ENCODE measurements around the gene GRIK4. TPM values are rescaled to one million over a fixed set of nuclear protein-coding genes. Genes with fewer than 3 reads are reported as not detected.

GRIK4 gene
- total and polyA plus RNA-seq, 4 donors = 0.41 to 4.9 (median 1.7) TPM

GRCh38 chr11:120719348-120719747, 207.8 kb downstream of the GRIK4 start:
- ATAC-seq (ENCODE audit: insufficient read depth, low FRiP score) (no peak), DNase-seq (no peak)
- Histone ChIP-seq H3K27me3 (ENCODE audit: control insufficient read depth in 3 of 3, insufficient read depth in 3 of 3, low read length in 2 of 3) (no peaks in the 10 kb centered on the region), H3K36me3 (ENCODE audit: control insufficient read depth in 4 of 4, insufficient read depth in 4 of 4, low read length in 4 of 4) (no peaks in the 10 kb centered on the region), H3K9ac (ENCODE audit: insufficient read depth in 1 of 2, low read length in 2 of 2) (peak overlapping the region in 1 of 2 donors; percentile 9), H3K27ac (ENCODE audit: low read depth in 1 of 2, low read length in 1 of 2) (no peak overlapping the region), H3K4me3 (no peak overlapping the region), H3K9me3 (ENCODE audit: control insufficient read depth in 4 of 4, insufficient read depth in 3 of 4, low read length in 3 of 4) (no peaks in the 10 kb centered on the region), H3K4me1 (ENCODE audit: control insufficient read depth in 5 of 5, insufficient read depth in 5 of 5, low read length in 5 of 5) (peaks cover 0 to 4% (median 0%) of the 10 kb centered on the region in 5 donors)
- WGBS, 2 donors = 75% methylated on average over 3 of the region's 3 CpGs
- TF ChIP-seq CTCF (IDR thresholded peaks at IDR 0.05; ENCODE audit: control extremely low read depth, extremely low read depth) = no peak

DNA sequence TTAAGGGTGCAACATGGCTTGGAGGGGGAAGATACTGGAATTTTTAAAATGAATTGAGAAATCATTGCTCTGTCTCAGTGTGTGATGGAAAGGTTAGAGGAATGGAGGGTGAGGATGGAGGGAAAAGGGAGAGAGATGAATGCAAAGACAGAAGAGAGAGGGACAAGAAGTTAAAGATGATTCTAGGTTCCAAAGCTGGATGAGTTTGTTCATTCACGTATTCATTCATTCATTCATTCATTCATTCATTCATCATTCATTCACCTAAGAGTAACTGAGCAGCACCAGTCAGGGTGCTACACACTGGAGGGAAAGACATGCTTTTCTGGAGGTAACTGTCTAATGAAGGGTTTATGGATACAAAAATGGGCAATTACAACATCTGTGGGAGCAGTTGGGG, 209.2 kb downstream of the GRIK4 start:
- no peak for DNase-seq
- Histone ChIP-seq H3K4me3 (no peak overlapping the region), H3K27me3 (ENCODE audit: control insufficient read depth in 3 of 3, insufficient read depth in 3 of 3, low read length in 2 of 3) (no peaks in the 10 kb centered on the region), H3K9ac (ENCODE audit: insufficient read depth in 1 of 2, low read length in 2 of 2) (no peak overlapping the region), H3K36me3 (ENCODE audit: control insufficient read depth in 4 of 4, insufficient read depth in 4 of 4, low read length in 4 of 4) (no peaks in the 10 kb centered on the region), H3K9me3 (ENCODE audit: control insufficient read depth in 4 of 4, insufficient read depth in 3 of 4, low read length in 3 of 4) (peaks cover 0 to 1% (median 0%) of the 10 kb centered on the region in 4 donors), H3K4me1 (ENCODE audit: control insufficient read depth in 5 of 5, insufficient read depth in 5 of 5, low read length in 5 of 5) (peaks cover 0 to 4% (median 0%) of the 10 kb centered on the region in 5 donors), H3K27ac (ENCODE audit: low read depth in 1 of 2, low read length in 1 of 2) (no peak overlapping the region)
- TF ChIP-seq CTCF (IDR thresholded peaks at IDR 0.05; ENCODE audit: control extremely low read depth, extremely low read depth) = no peak
- WGBS, 2 donors = 89 to 93% methylated on average over 1 of the region's 1 CpG
- no peak for ATAC-seq (ENCODE audit: insufficient read depth, low FRiP score)

- Histone ChIP-seq H3K27ac (ENCODE audit: low read depth in 1 of 2, low read length in 1 of 2) (no peak overlapping the region), H3K4me1 (ENCODE audit: control insufficient read depth in 5 of 5, insufficient read depth in 5 of 5, low read length in 5 of 5) (peaks cover 0 to 4% (median 0%) of the 10 kb centered on the region in 5 donors), H3K9me3 (ENCODE audit: control insufficient read depth in 4 of 4, insufficient read depth in 3 of 4, low read length in 3 of 4) (peaks cover 0 to 7% (median 3%) of the 10 kb centered on the region in 4 donors), H3K27me3 (ENCODE audit: control insufficient read depth in 3 of 3, insufficient read depth in 3 of 3, low read length in 2 of 3) (no peaks in the 10 kb centered on the region), H3K4me3 (no peak overlapping the region), H3K36me3 (ENCODE audit: control insufficient read depth in 4 of 4, insufficient read depth in 4 of 4, low read length in 4 of 4) (no peaks in the 10 kb centered on the region), H3K9ac (ENCODE audit: insufficient read depth in 1 of 2, low read length in 2 of 2) (no peak overlapping the region)
- ATAC-seq (ENCODE audit: insufficient read depth, low FRiP score) (no peak), DNase-seq (no peak)
- no peak for TF ChIP-seq CTCF (IDR thresholded peaks at IDR 0.05; ENCODE audit: control extremely low read depth, extremely low read depth)
- 59 to 78% methylated on average over 6 of the region's 6 CpGs for WGBS, 2 donors
These were observed 211.0 kb downstream of the GRIK4 start for GRCh38 chr11:120722524-120722923.

DNA sequence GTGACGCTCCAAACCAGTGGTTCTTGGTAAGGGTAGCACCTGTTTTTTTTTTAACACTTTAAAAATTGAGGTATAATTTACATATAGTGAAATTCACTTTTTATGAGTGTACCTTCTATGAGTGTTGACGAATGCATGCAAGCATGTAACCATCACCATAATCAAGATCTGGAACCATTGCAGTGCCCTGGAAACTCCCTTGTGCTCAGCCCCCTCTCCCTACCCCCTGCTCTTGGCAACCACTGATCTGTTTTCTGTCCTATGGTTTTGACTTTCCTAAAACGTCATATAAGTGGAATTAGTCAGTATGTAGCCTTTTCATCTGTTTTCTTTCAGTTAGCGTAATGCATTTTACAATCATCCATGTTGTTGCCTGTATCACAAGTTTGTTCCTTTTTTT, 212.2 kb downstream of the GRIK4 start:
- ATAC-seq (ENCODE audit: insufficient read depth, low FRiP score) = no peak
- no peaks in the 10 kb centered on the region for H3K36me3 ChIP-seq (ENCODE audit: control insufficient read depth in 4 of 4, insufficient read depth in 4 of 4, low read length in 4 of 4)
- TF ChIP-seq CTCF (IDR thresholded peaks at IDR 0.05; ENCODE audit: control extremely low read depth, extremely low read depth) = no peak
- H3K27ac ChIP-seq (ENCODE audit: low read depth in 1 of 2, low read length in 1 of 2) = no peak overlapping the region
- no peak for DNase-seq
- H3K4me1 ChIP-seq (ENCODE audit: control insufficient read depth in 5 of 5, insufficient read depth in 5 of 5, low read length in 5 of 5) = no peaks in the 10 kb centered on the region
- no peak overlapping the region for H3K9ac ChIP-seq (ENCODE audit: insufficient read depth in 1 of 2, low read length in 2 of 2)
- H3K27me3 ChIP-seq (ENCODE audit: control insufficient read depth in 3 of 3, insufficient read depth in 3 of 3, low read length in 2 of 3) = no peaks in the 10 kb centered on the region
- H3K4me3 ChIP-seq = no peak overlapping the region
- peaks cover 0 to 7% (median 3%) of the 10 kb centered on the region in 4 donors for H3K9me3 ChIP-seq (ENCODE audit: control insufficient read depth in 4 of 4, insufficient read depth in 3 of 4, low read length in 3 of 4)
- WGBS, 2 donors = 87 to 91% methylated on average over 4 of the region's 4 CpGs

All from lung (tissue), 12 donors.